HL-60 (cell line): ENCODE measurements around the gene NEK10.
A peak's percentile ranks its signal among the peaks of the same experiment; 100 is the strongest.

Experiments
- DNase-seq, 2 experiments: peaks; one replicate each; pipeline ENCODE4 v3.0.0-alpha.2; 2010 to 2020; ENCODE audit warnings: low read depth in 1 of 2, low spot score in 1 of 2
- H3K27ac ChIP-seq: fragments of 250-450 bp; sonication (Bioruptor Pico); replicated peaks from 2 replicates; pipeline ENCODE4 v1.5.1; 2020; ENCODE audit warnings: mild to moderate bottlenecking, moderate library complexity
- H3K27me3 ChIP-seq: fragments of 250-450 bp; sonication (Bioruptor Pico); 2 replicates; pipeline ENCODE4 v1.5.1; 2021; ENCODE audit warnings: mild to moderate bottlenecking, moderate library complexity; ENCODE audit not compliant: insufficient read depth, poor library complexity, severe bottlenecking
- H3K4me3 ChIP-seq: replicated peaks from 2 replicates; pipeline ENCODE4 v1.5.1; 2011; ENCODE audit warnings: mild to moderate bottlenecking, control low read depth, low read length; ENCODE audit not compliant: insufficient read depth
- GABPA ChIP-seq: IDR thresholded peaks from 2 replicates; pipeline ENCODE4 v1.6.1; 2012; ENCODE audit warnings: low read depth
- POLR2AphosphoS5 ChIP-seq: IDR thresholded peaks from 2 replicates; pipeline ENCODE4 v1.6.1; 2012; ENCODE audit warnings: low read depth
- SPI1 ChIP-seq: IDR thresholded peaks from 2 replicates; pipeline ENCODE4 v1.6.1; 2012; ENCODE audit warnings: low read depth, mild to moderate bottlenecking, borderline replicate concordance
- TF ChIP-seq, protein P1 (sequence below): IDR thresholded peaks from one replicate; pipeline ENCODE4 v1.5.1; 2011; ENCODE audit warnings: low read length, control low read depth, inconsistent platforms; ENCODE audit not compliant: insufficient read depth
- TF ChIP-seq, protein P2 (sequence below): IDR thresholded peaks from 2 replicates; pipeline ENCODE4 v1.6.1; 2012; ENCODE audit warnings: low read depth; ENCODE audit not compliant: insufficient replicate concordance

The NEK10 gene

DNA sequence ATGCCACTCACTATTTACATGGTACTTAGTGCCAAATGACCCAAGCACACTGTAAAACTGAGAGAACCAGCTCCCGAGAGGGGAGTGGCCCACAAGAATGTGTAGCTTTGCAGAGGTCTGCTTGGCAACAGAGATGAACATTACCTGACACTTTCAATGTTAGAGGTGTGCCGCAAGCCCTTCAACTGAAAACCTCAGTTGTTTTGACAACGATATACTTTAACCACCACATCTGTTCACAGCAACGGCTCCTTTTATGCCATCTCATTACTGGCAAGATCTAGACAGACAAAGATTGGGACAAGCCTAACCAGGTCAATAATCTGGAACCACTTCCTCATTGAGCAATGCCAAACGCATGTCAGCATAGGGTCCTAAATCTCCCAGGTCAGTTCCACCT lies 23.7 kb downstream of the NEK10 start:
- no peaks in the 10 kb centered on the region for H3K27me3 ChIP-seq
- TF ChIP-seq, protein P1, sequence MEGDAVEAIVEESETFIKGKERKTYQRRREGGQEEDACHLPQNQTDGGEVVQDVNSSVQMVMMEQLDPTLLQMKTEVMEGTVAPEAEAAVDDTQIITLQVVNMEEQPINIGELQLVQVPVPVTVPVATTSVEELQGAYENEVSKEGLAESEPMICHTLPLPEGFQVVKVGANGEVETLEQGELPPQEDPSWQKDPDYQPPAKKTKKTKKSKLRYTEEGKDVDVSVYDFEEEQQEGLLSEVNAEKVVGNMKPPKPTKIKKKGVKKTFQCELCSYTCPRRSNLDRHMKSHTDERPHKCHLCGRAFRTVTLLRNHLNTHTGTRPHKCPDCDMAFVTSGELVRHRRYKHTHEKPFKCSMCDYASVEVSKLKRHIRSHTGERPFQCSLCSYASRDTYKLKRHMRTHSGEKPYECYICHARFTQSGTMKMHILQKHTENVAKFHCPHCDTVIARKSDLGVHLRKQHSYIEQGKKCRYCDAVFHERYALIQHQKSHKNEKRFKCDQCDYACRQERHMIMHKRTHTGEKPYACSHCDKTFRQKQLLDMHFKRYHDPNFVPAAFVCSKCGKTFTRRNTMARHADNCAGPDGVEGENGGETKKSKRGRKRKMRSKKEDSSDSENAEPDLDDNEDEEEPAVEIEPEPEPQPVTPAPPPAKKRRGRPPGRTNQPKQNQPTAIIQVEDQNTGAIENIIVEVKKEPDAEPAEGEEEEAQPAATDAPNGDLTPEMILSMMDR: no peak
- TF ChIP-seq, protein P2, sequence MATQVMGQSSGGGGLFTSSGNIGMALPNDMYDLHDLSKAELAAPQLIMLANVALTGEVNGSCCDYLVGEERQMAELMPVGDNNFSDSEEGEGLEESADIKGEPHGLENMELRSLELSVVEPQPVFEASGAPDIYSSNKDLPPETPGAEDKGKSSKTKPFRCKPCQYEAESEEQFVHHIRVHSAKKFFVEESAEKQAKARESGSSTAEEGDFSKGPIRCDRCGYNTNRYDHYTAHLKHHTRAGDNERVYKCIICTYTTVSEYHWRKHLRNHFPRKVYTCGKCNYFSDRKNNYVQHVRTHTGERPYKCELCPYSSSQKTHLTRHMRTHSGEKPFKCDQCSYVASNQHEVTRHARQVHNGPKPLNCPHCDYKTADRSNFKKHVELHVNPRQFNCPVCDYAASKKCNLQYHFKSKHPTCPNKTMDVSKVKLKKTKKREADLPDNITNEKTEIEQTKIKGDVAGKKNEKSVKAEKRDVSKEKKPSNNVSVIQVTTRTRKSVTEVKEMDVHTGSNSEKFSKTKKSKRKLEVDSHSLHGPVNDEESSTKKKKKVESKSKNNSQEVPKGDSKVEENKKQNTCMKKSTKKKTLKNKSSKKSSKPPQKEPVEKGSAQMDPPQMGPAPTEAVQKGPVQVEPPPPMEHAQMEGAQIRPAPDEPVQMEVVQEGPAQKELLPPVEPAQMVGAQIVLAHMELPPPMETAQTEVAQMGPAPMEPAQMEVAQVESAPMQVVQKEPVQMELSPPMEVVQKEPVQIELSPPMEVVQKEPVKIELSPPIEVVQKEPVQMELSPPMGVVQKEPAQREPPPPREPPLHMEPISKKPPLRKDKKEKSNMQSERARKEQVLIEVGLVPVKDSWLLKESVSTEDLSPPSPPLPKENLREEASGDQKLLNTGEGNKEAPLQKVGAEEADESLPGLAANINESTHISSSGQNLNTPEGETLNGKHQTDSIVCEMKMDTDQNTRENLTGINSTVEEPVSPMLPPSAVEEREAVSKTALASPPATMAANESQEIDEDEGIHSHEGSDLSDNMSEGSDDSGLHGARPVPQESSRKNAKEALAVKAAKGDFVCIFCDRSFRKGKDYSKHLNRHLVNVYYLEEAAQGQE: no peak
- no peak for TF ChIP-seq GABPA
- peak; percentile 80 for TF ChIP-seq SPI1
- TF ChIP-seq POLR2AphosphoS5: peak; percentile 51; the same call in 1 of the 2 replicates
- peak overlapping the region; percentile 46 for H3K27ac ChIP-seq
- H3K4me3 ChIP-seq: no peak overlapping the region
- DNase-seq: peak in 1 of 2 experiments; percentile 69

- TF ChIP-seq GABPA (no peak), POLR2AphosphoS5 (no peak), SPI1 (no peak)
- TF ChIP-seq, protein P2: no peak
- TF ChIP-seq, protein P1: no peak
- DNase-seq: no peak
Measured at GRCh38 chr3:27345045-27345444, 24.1 kb downstream of the NEK10 start.

GRCh38 chr3:27344192-27344591 lies 25.0 kb downstream of the NEK10 start:
- TF ChIP-seq SPI1: no peak
- no peak for TF ChIP-seq GABPA
- TF ChIP-seq, protein P2: no peak
- no peak overlapping the region for H3K27ac ChIP-seq
- H3K4me3 ChIP-seq: no peak overlapping the region
- no peaks in the 10 kb centered on the region for H3K27me3 ChIP-seq
- no peak for DNase-seq

More at GRCh38 chr3:27345045-27345444, 24.1 kb downstream of the NEK10 start:
- Histone ChIP-seq H3K27me3 (no peaks in the 10 kb centered on the region), H3K27ac (peak overlapping the region; percentile 46), H3K4me3 (no peak overlapping the region)
